OCI-LY3 (cell line): Measurements from ENCODE around the gene GORASP1.

Experiments used
- H2AFZ ChIP-seq: fragments of 200-600, 300-600 bp; shearing (Covaris generic); 2 replicates; pipeline ENCODE4 v1.6.0; 2014; ENCODE audit warnings: antibody characterized with exemption, low read depth, low read length
- H3K27ac ChIP-seq: fragments of 200-600, 300-600 bp; sonication (generic); 2 replicates; pipeline ENCODE4 v1.5.1; 2014; ENCODE audit warnings: mild to moderate bottlenecking, low read length, moderate library complexity, mixed read lengths
- H3K27me3 ChIP-seq: fragments of 200-600, 300-600 bp; sonication (generic); 2 replicates; pipeline ENCODE4 v1.6.1; 2014; ENCODE audit warnings: low read depth, low read length, mixed read lengths
- H3K36me3 ChIP-seq: fragments of 200-600, 300-600 bp; sonication (generic); replicated peaks from 2 replicates; pipeline ENCODE3; 2014; ENCODE audit warnings: low read depth, low read length, mixed read lengths
- H3K4me1 ChIP-seq: fragments of 300-600, 200-600 bp; sonication (generic); 2 replicates; pipeline ENCODE4 v1.6.1; 2014; ENCODE audit warnings: low read length, mixed read lengths
- H3K4me2 ChIP-seq: fragments of 200-600, 300-600 bp; sonication (generic); 2 replicates; pipeline ENCODE4 v1.6.1; 2014; ENCODE audit warnings: low read length, mixed read lengths
- H3K4me3 ChIP-seq: fragments of 300-600, 200-600 bp; sonication (generic); 2 replicates; pipeline ENCODE4 v1.5.1; 2014; ENCODE audit warnings: antibody characterized with exemption, mild to moderate bottlenecking, low read length, moderate library complexity
- H3K79me2 ChIP-seq: fragments of 300-600, 200-600 bp; shearing (Covaris generic); 2 replicates; pipeline ENCODE4 v1.6.1; 2014; ENCODE audit warnings: mild to moderate bottlenecking, low read length, mixed read lengths
- H3K9ac ChIP-seq: fragments of 300-600, 200-600 bp; shearing (Covaris generic); 2 replicates; pipeline ENCODE4 v1.6.0; 2014; ENCODE audit warnings: mild to moderate bottlenecking, low read length, moderate library complexity
- H3K9me3 ChIP-seq: fragments of 200-600, 300-600 bp; shearing (Covaris generic); 2 replicates; pipeline ENCODE4 v1.6.1; 2014; ENCODE audit warnings: low read length, mixed read lengths; ENCODE audit not compliant: insufficient read depth
- H4K20me1 ChIP-seq: fragments of 200-600, 300-600 bp; sonication (generic); 2 replicates; pipeline ENCODE4 v1.6.1; 2016; ENCODE audit warnings: low read length, mixed read lengths; ENCODE audit not compliant: insufficient read depth
- CTCF ChIP-seq: fragments of 200-600, 300-600 bp; sonication (generic); IDR thresholded peaks from 2 replicates; pipeline ENCODE4 v1.5.1; 2014; ENCODE audit warnings: antibody characterized with exemption, low read length, low read depth
- EZH2phosphoT487 ChIP-seq: fragments of 200-600 bp; shearing (Covaris generic); IDR thresholded peaks from 2 replicates; pipeline ENCODE4 v1.6.1; 2018; ENCODE audit warnings: antibody characterized with exemption, mixed run types, low read depth

Gene GORASP1

GRCh38 chr3:39132096-39133092 is 25.0 kb upstream of the GORASP1 start:
- Histone ChIP-seq H3K4me2 (no peak overlapping the region), H3K9me3 (no peaks in the 10 kb centered on the region), H3K4me3 (no peak overlapping the region), H4K20me1 (no peaks in the 10 kb centered on the region), H3K27me3 (no peaks in the 10 kb centered on the region), H3K9ac (no peak overlapping the region), H2AFZ (no peak overlapping the region), H3K4me1 (peaks cover 7% of the 10 kb centered on the region), H3K36me3 (no peaks in the 10 kb centered on the region), H3K79me2 (no peaks in the 10 kb centered on the region), H3K27ac (no peak overlapping the region)
- TF ChIP-seq CTCF (no peak), EZH2phosphoT487 (no peak)

GRCh38 chr3:39130693-39131265 is 23.4 kb upstream of the GORASP1 start:
- Histone ChIP-seq H3K9me3 (no peaks in the 10 kb centered on the region), H3K79me2 (no peaks in the 10 kb centered on the region), H3K27me3 (no peaks in the 10 kb centered on the region), H3K36me3 (no peaks in the 10 kb centered on the region), H3K4me2 (no peak overlapping the region), H3K9ac (no peak overlapping the region), H3K4me3 (no peak overlapping the region), H3K27ac (no peak overlapping the region), H4K20me1 (no peaks in the 10 kb centered on the region), H2AFZ (no peak overlapping the region), H3K4me1 (peaks cover 21% of the 10 kb centered on the region)
- no peak for TF ChIP-seq EZH2phosphoT487
- no peak for TF ChIP-seq CTCF

- H3K4me2 ChIP-seq: no peak overlapping the region
- H3K4me3 ChIP-seq: no peak overlapping the region
- no peaks in the 10 kb centered on the region for H3K27me3 ChIP-seq
- no peaks in the 10 kb centered on the region for H3K79me2 ChIP-seq
- H3K9me3 ChIP-seq: no peaks in the 10 kb centered on the region
- no peak overlapping the region for H3K27ac ChIP-seq
- H3K36me3 ChIP-seq: no peaks in the 10 kb centered on the region
- TF ChIP-seq EZH2phosphoT487 (no peak), CTCF (no peak)
- H3K4me1 ChIP-seq: peaks cover 21% of the 10 kb centered on the region
- no peaks in the 10 kb centered on the region for H4K20me1 ChIP-seq
- H2AFZ ChIP-seq: no peak overlapping the region
- no peak overlapping the region for H3K9ac ChIP-seq
Measured at GRCh38 chr3:39130026-39130425, 22.6 kb upstream of the GORASP1 start.

GRCh38 chr3:39128951-39129350 is 21.5 kb upstream of the GORASP1 start:
- no peak overlapping the region for H3K9ac ChIP-seq
- peaks cover 21% of the 10 kb centered on the region for H3K4me1 ChIP-seq
- no peaks in the 10 kb centered on the region for H3K79me2 ChIP-seq
- H2AFZ ChIP-seq: no peak overlapping the region
- no peak overlapping the region for H3K27ac ChIP-seq
- H4K20me1 ChIP-seq: no peaks in the 10 kb centered on the region
- 0 out of 2 replicates have a peak, but pooled peaks cover 4% of the 10 kb centered on the region for H3K27me3 ChIP-seq
- no peak overlapping the region for H3K4me3 ChIP-seq
- TF ChIP-seq CTCF (no peak), EZH2phosphoT487 (no peak)
- no peaks in the 10 kb centered on the region for H3K9me3 ChIP-seq
- H3K36me3 ChIP-seq: no peaks in the 10 kb centered on the region
- no peak overlapping the region for H3K4me2 ChIP-seq
